ENCODE measurements around the gene PCNT.

DNA sequence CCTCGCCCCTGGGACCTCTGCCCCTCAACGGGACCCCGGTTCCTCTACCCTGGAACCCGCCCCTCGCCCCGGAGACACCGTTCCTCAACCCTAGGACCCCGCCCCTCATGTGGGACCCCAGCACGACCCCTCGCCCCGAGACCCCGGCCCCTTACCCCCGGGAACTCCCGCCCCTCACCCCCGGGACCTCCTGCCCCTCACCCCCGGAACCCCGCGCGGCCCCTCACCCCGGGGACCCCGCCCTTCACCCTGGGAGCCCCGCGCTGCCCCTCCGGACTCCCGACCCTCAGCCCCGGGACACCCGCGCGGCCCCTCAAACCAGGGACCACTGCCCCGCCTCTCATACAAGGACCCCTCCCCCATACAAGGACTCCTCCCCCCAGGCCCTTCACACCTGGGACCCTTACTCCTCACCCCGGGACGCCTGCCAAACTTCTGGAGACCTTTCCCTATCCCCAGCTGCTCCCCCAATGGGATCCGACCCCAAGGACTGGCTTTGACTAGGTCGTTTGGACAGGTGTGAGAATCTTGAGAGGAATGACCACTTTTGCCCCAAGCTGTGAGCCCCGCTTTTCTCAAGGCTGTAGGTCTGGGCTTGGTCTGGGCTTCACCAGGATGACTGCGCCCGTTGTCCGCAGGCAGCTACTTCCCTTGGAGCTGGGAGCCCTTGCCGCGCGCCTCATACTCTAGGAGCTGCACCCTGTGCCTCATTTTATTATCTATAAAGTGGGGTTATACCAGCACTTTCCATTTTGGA lies 135.6 kb downstream of the PCNT start:
- TF ChIP-seq CTCF (IDR thresholded peaks at IDR 0.05; ENCODE audit: insufficient read depth, low read length) (no peak), GABPA (IDR thresholded peaks at IDR 0.05; ENCODE audit: low read depth) (no peak)
- TF ChIP-seq, protein P1, sequence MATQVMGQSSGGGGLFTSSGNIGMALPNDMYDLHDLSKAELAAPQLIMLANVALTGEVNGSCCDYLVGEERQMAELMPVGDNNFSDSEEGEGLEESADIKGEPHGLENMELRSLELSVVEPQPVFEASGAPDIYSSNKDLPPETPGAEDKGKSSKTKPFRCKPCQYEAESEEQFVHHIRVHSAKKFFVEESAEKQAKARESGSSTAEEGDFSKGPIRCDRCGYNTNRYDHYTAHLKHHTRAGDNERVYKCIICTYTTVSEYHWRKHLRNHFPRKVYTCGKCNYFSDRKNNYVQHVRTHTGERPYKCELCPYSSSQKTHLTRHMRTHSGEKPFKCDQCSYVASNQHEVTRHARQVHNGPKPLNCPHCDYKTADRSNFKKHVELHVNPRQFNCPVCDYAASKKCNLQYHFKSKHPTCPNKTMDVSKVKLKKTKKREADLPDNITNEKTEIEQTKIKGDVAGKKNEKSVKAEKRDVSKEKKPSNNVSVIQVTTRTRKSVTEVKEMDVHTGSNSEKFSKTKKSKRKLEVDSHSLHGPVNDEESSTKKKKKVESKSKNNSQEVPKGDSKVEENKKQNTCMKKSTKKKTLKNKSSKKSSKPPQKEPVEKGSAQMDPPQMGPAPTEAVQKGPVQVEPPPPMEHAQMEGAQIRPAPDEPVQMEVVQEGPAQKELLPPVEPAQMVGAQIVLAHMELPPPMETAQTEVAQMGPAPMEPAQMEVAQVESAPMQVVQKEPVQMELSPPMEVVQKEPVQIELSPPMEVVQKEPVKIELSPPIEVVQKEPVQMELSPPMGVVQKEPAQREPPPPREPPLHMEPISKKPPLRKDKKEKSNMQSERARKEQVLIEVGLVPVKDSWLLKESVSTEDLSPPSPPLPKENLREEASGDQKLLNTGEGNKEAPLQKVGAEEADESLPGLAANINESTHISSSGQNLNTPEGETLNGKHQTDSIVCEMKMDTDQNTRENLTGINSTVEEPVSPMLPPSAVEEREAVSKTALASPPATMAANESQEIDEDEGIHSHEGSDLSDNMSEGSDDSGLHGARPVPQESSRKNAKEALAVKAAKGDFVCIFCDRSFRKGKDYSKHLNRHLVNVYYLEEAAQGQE (IDR thresholded peaks at IDR 0.05; ENCODE audit: insufficient replicate concordance, low read depth), result no peak
